ENCODE measurements around the gene SIRPG. TPM values are rescaled to one million over a fixed set of nuclear protein-coding genes. Genes with fewer than 3 reads are reported as not detected.

The SIRPG gene
- polyA plus RNA-seq, 1 of the 3 experiments (the other 2 are of a cell fraction), result not detected

- POLR2A ChIA-PET, result no interaction called here
- no peak overlapping the region for H3K27ac ChIP-seq (ENCODE audit: low read depth in 2 of 2, low read length in 1 of 2)
- CTCF ChIA-PET, result no interaction called here
- H3K27me3 ChIP-seq (ENCODE audit: insufficient read depth), result no peaks in the 10 kb centered on the region
- 7% methylated on average over 1 of the region's 1 CpG for WGBS (ENCODE audit: low lambda C conversion rate)
- no peak overlapping the region for H3K4me2 ChIP-seq
- no peaks in the 10 kb centered on the region for H3K4me1 ChIP-seq (ENCODE audit: control insufficient read depth in 1 of 2, insufficient read depth in 2 of 2, low read depth in 1 of 2, low read length in 1 of 2)
- no peak for DNase-seq
- H3K9me2 ChIP-seq, result no peaks in the 10 kb centered on the region
- H3F3A ChIP-seq (replicated peaks; ENCODE audit: insufficient read depth), result no peaks in the 10 kb centered on the region
- no peaks in the 10 kb centered on the region for H3K9me3 ChIP-seq
- no peak overlapping the region for H3K9ac ChIP-seq
- no peaks in the 10 kb centered on the region for H4K20me1 ChIP-seq (ENCODE audit: insufficient read depth)
- no peaks in the 10 kb centered on the region for H3K36me3 ChIP-seq (replicated peaks in 1 of 2; ENCODE audit: control insufficient read depth in 1 of 2, insufficient read depth in 2 of 2, low read length in 1 of 2)
- no peak overlapping the region for H3K4me3 ChIP-seq (ENCODE audit: low read depth in 2 of 2, low read length in 1 of 2)
- no peaks in the 10 kb centered on the region for H3K79me2 ChIP-seq (ENCODE audit: insufficient read depth)
- TF ChIP-seq FOXJ3 (CRISPR knock-in tag; IDR thresholded peaks at IDR 0.05), result no peak
- no peak for TF ChIP-seq RFX5 (IDR thresholded peaks at IDR 0.05; ENCODE audit: low read length)
- TF ChIP-seq POLR2AphosphoS5 (IDR thresholded peaks at IDR 0.05; ENCODE audit: low read depth, low read length), result no peak
- TF ChIP-seq MAX (IDR thresholded peaks at IDR 0.05; ENCODE audit: low read depth), result no peak
- no peak for TF ChIP-seq RCOR1 (IDR thresholded peaks at IDR 0.05; ENCODE audit: low read length)
- TF ChIP-seq TEAD4 (IDR thresholded peaks at IDR 0.05; ENCODE audit: borderline replicate concordance, insufficient read depth), result no peak
- no peak for TF ChIP-seq NRF1 (IDR thresholded peaks at IDR 0.05; ENCODE audit: low read depth, low read length)
- TF ChIP-seq ZBTB33 (IDR thresholded peaks at IDR 0.05; ENCODE audit: borderline replicate concordance, low read depth), result no peak
- TF ChIP-seq YY1 (IDR thresholded peaks at IDR 0.05; ENCODE audit: low read depth), result no peak
- TF ChIP-seq NFIC (IDR thresholded peaks at IDR 0.05; ENCODE audit: borderline replicate concordance), result no peak
- TF ChIP-seq TAF1 (IDR thresholded peaks at IDR 0.05; ENCODE audit: borderline replicate concordance, low read depth, low read length), result no peak
- TF ChIP-seq RAD21 (IDR thresholded peaks at IDR 0.05; ENCODE audit: low read length), result no peak
- TF ChIP-seq EP300 (IDR thresholded peaks at IDR 0.05; ENCODE audit: borderline replicate concordance in 1 of 2, low read depth in 1 of 2, low read length in 1 of 2), result no peak
- TF ChIP-seq, protein P1, sequence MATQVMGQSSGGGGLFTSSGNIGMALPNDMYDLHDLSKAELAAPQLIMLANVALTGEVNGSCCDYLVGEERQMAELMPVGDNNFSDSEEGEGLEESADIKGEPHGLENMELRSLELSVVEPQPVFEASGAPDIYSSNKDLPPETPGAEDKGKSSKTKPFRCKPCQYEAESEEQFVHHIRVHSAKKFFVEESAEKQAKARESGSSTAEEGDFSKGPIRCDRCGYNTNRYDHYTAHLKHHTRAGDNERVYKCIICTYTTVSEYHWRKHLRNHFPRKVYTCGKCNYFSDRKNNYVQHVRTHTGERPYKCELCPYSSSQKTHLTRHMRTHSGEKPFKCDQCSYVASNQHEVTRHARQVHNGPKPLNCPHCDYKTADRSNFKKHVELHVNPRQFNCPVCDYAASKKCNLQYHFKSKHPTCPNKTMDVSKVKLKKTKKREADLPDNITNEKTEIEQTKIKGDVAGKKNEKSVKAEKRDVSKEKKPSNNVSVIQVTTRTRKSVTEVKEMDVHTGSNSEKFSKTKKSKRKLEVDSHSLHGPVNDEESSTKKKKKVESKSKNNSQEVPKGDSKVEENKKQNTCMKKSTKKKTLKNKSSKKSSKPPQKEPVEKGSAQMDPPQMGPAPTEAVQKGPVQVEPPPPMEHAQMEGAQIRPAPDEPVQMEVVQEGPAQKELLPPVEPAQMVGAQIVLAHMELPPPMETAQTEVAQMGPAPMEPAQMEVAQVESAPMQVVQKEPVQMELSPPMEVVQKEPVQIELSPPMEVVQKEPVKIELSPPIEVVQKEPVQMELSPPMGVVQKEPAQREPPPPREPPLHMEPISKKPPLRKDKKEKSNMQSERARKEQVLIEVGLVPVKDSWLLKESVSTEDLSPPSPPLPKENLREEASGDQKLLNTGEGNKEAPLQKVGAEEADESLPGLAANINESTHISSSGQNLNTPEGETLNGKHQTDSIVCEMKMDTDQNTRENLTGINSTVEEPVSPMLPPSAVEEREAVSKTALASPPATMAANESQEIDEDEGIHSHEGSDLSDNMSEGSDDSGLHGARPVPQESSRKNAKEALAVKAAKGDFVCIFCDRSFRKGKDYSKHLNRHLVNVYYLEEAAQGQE (IDR thresholded peaks at IDR 0.05; ENCODE audit: low read depth, low read length), result no peak
- TF ChIP-seq FOSL2 (IDR thresholded peaks at IDR 0.05; ENCODE audit: borderline replicate concordance, low read depth), result no peak
- TF ChIP-seq ELF1 (IDR thresholded peaks at IDR 0.05), result no peak
- TF ChIP-seq SIN3A (IDR thresholded peaks at IDR 0.05; ENCODE audit: borderline replicate concordance, low read depth, low read length), result no peak
- no peak overlapping the region for H2AFZ ChIP-seq (ENCODE audit: low read depth)
Measured at GRCh38 chr20:1667502-1668085, 10.0 kb upstream of the SIRPG start.
